HL-60 (cell line): ENCODE measurements around the gene BMP7.

ENCODE experiments used
- DNase-seq, 2 experiments: peaks; one replicate each; pipeline ENCODE4 v3.0.0-alpha.2; 2010 to 2020; ENCODE audit warnings: low read depth in 1 of 2, low spot score in 1 of 2
- H3K27ac ChIP-seq: fragments of 250-450 bp; sonication (Bioruptor Pico); replicated peaks from 2 replicates; pipeline ENCODE4 v1.5.1; 2020; ENCODE audit warnings: mild to moderate bottlenecking, moderate library complexity
- H3K27me3 ChIP-seq: fragments of 250-450 bp; sonication (Bioruptor Pico); 2 replicates; pipeline ENCODE4 v1.5.1; 2021; ENCODE audit warnings: mild to moderate bottlenecking, moderate library complexity; ENCODE audit not compliant: insufficient read depth, poor library complexity, severe bottlenecking
- H3K4me3 ChIP-seq: replicated peaks from 2 replicates; pipeline ENCODE4 v1.5.1; 2011; ENCODE audit warnings: mild to moderate bottlenecking, control low read depth, low read length; ENCODE audit not compliant: insufficient read depth
- CTCF ChIP-seq: IDR thresholded peaks from one replicate; pipeline ENCODE4 v1.5.1; 2011; ENCODE audit warnings: low read length, control low read depth, inconsistent platforms; ENCODE audit not compliant: insufficient read depth
- GABPA ChIP-seq: IDR thresholded peaks from 2 replicates; pipeline ENCODE4 v1.6.1; 2012; ENCODE audit warnings: low read depth
- POLR2AphosphoS5 ChIP-seq: IDR thresholded peaks from 2 replicates; pipeline ENCODE4 v1.6.1; 2012; ENCODE audit warnings: low read depth
- REST ChIP-seq: IDR thresholded peaks from 2 replicates; pipeline ENCODE4 v1.6.1; 2012; ENCODE audit warnings: low read depth; ENCODE audit not compliant: insufficient replicate concordance
- SPI1 ChIP-seq: IDR thresholded peaks from 2 replicates; pipeline ENCODE4 v1.6.1; 2012; ENCODE audit warnings: low read depth, mild to moderate bottlenecking, borderline replicate concordance

The BMP7 gene

GRCh38 chr20:57262784-57263609, 3.4 kb downstream of the BMP7 start:
- Histone ChIP-seq H3K27ac (no peak overlapping the region), H3K4me3 (no peak overlapping the region), H3K27me3 (peaks cover 84% of the 10 kb centered on the region)
- TF ChIP-seq REST: no peak
- no peak for TF ChIP-seq POLR2AphosphoS5
- no peak for TF ChIP-seq SPI1
- no peak for TF ChIP-seq GABPA
- no peak for TF ChIP-seq CTCF
- no peak for DNase-seq

DNA sequence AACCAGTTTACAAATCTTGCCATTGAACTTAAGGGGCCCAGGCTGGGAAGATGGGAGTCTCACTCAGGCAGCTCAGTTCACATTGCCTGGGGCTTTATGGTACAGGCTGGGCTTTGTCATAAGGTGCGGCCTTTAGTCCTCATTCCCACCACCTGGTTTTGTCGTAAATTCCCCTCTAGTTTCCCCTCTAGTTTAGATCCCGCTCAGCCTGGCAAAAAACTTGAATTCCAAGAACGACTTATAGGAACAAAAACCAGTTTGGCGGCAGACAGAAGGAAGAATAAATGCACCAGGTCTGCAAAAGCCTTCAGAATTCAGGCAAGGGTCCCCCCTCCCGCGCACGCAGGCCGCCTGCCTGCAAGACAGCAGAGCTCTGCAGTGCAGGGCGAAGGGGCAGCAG, 4.1 kb downstream of the BMP7 start:
- H3K27ac ChIP-seq: no peak overlapping the region
- peaks cover 79% of the 10 kb centered on the region for H3K27me3 ChIP-seq
- no peak for TF ChIP-seq GABPA
- TF ChIP-seq SPI1: no peak
- TF ChIP-seq POLR2AphosphoS5: no peak
- TF ChIP-seq CTCF: no peak
- no peak for TF ChIP-seq REST
- no peak for DNase-seq
- H3K4me3 ChIP-seq: no peak overlapping the region

- H3K27ac ChIP-seq: no peak overlapping the region
- no peak for DNase-seq
- peaks cover 73% of the 10 kb centered on the region for H3K27me3 ChIP-seq
- no peak for TF ChIP-seq POLR2AphosphoS5
- no peak for TF ChIP-seq CTCF
- TF ChIP-seq REST: no peak
- no peak for TF ChIP-seq GABPA
- TF ChIP-seq SPI1: no peak
- H3K4me3 ChIP-seq: no peak overlapping the region
These were observed 4.8 kb downstream of the BMP7 start for GRCh38 chr20:57261457-57262251.
